Heart left ventricle (tissue), 13 donors: Measurements from ENCODE around the gene KRTAP5-1.

Source experiments
- POLR2A ChIP-seq, 2 donors: fragments of 450-650 bp; IDR thresholded peaks; one replicate each; pipeline ENCODE4 v1.6.1; 2017; ENCODE audit warnings: antibody characterized with exemption in 2 of 2, mild to moderate bottlenecking in 2 of 2, moderate library complexity in 2 of 2
- TF ChIP-seq, protein P1 (sequence below), 12 donors: fragments of 200-600 bp; sonication (generic) in 4 of 12; IDR thresholded peaks; one replicate each; pipeline versions ENCODE4 v1.5.0 to v1.8.0; 2018 to 2022; ENCODE audit warnings: antibody characterized with exemption in 12 of 12, mild to moderate bottlenecking in 5 of 12
- donor health status: ischemic (EF 13 %, LVEDD 7.1; RV severe dilation, severe dysfunction).
- donor health status: DM: no; HTN: yes; CAD: no.
- donor health status: DM: no; HTN: no; CAD: no.
- donor health status: ischemic (EF 25% LVEDD 6.9; RV normal size, moderate dysfunction).
- donor health status: ischemic (EF 25% LVEDD 5.7; RV mildly dilated, moderate dysfunction).
- donor health status: ischemic (EF 35%, LVEDD 5.7; RV mildly dilated, moderate dysfunction).
- donor health status: nonischemic (EF 11% LVEDD 7.7; RV severe dilation, severe dysfunction).
- donor health status: DM: yes; HTN: yes; CAD: no.
- donor health status: PGD.
- donor health status: ischemic (EF 29% LVEDD 5.4; RV normal size, mild dysfunction).
- donor health status: nonischemic (EF 23%, LVEDD 6.1; RV moderate dilation, normal function).

DNA sequence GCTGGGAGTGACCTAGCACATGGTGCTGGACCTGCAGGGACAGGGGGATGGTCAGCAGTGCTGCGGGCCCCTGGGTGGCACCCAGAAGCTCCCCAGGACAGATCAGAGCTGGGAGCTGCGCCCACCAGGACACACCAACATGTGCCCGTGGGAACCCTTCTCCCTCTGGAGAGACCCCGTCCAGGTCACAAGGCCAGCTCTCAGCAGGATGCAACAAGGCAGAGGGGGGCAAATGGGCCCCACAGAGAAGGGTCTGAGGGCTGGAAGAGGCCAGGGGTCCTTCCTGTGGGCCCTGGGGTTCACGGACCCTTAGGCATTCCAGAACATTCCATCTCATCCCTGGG lies 19.2 kb downstream of the KRTAP5-1 start:
- TF ChIP-seq, protein P1, sequence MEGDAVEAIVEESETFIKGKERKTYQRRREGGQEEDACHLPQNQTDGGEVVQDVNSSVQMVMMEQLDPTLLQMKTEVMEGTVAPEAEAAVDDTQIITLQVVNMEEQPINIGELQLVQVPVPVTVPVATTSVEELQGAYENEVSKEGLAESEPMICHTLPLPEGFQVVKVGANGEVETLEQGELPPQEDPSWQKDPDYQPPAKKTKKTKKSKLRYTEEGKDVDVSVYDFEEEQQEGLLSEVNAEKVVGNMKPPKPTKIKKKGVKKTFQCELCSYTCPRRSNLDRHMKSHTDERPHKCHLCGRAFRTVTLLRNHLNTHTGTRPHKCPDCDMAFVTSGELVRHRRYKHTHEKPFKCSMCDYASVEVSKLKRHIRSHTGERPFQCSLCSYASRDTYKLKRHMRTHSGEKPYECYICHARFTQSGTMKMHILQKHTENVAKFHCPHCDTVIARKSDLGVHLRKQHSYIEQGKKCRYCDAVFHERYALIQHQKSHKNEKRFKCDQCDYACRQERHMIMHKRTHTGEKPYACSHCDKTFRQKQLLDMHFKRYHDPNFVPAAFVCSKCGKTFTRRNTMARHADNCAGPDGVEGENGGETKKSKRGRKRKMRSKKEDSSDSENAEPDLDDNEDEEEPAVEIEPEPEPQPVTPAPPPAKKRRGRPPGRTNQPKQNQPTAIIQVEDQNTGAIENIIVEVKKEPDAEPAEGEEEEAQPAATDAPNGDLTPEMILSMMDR (IDR thresholded peaks at IDR 0.05): no peak
- TF ChIP-seq POLR2A (IDR thresholded peaks at IDR 0.05): no peak
